Suprapubic skin (tissue), 3 donors: ENCODE results near the gene ARHGAP10.

ENCODE experiments used
- EP300 ChIP-seq: sonication (generic); formaldehyde crosslinking; IDR thresholded peaks from one replicate; pipeline ENCODE4 v1.6.1; 2017; ENCODE audit warnings: antibody characterized with exemption
- TF ChIP-seq, protein P1 (sequence below), 2 donors: fragments of 200-600 bp in 1 of 2; fragments of 450-650 bp in 1 of 2; sonication (generic) in 1 of 2; IDR thresholded peaks; one replicate each; pipeline ENCODE4 v1.5.1; 2016 to 2019; ENCODE audit warnings: antibody characterized with exemption in 2 of 2, mild to moderate bottlenecking in 1 of 2, moderate library complexity in 1 of 2

DNA sequence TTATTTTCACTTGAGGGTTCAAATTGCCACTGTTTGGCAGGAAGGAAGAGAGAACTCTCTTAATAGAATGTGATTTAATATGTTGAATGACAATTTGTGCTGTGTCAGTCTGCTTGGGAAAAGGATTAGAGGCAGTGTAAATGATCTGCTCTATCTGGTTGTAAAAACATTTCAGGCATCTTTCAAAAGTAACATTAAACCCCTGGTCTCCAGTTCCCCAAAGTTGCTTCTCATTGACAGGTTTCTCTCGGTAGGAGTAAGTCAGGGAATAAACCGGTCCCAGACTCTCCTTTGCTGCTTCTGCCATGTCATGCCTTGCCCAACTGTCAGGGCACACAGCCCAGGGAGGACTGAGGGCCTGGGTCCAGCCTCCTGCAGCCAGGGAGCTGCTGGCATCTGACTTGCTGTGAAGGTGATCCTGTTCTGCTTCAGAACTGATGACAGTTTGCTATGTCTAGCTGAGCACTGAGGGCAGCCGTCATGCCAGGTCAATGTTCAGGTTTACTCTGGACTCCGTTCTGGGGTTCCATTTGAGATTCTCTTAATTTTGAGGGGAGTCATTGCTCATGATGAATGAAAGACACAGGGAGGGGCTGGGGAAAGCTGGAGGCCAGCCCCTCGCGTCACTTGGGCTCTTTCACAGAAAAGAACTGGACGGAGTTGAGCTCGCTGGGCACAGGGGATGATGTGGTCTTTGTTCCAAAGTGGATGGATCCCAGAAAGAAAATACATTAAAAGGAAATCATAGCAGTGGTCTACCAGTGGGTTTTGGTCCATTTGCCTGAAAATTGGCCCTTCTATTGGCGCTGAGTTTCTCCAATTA is 312.4 kb downstream of the ARHGAP10 start:
- TF ChIP-seq, protein P1, sequence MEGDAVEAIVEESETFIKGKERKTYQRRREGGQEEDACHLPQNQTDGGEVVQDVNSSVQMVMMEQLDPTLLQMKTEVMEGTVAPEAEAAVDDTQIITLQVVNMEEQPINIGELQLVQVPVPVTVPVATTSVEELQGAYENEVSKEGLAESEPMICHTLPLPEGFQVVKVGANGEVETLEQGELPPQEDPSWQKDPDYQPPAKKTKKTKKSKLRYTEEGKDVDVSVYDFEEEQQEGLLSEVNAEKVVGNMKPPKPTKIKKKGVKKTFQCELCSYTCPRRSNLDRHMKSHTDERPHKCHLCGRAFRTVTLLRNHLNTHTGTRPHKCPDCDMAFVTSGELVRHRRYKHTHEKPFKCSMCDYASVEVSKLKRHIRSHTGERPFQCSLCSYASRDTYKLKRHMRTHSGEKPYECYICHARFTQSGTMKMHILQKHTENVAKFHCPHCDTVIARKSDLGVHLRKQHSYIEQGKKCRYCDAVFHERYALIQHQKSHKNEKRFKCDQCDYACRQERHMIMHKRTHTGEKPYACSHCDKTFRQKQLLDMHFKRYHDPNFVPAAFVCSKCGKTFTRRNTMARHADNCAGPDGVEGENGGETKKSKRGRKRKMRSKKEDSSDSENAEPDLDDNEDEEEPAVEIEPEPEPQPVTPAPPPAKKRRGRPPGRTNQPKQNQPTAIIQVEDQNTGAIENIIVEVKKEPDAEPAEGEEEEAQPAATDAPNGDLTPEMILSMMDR (IDR thresholded peaks at IDR 0.05): no peak
- no peak for TF ChIP-seq EP300
